ENCODE measurements around the gene DHCR24. TPM values are rescaled to one million over a fixed set of nuclear protein-coding genes. Genes with fewer than 3 reads are reported as not detected.

DHCR24 gene
- total and polyA plus RNA-seq, 2 of the 13 experiments (the other 11 are each of a cell fraction or from before 2014, with no cell fraction given) = 374 to 448 TPM

- peak; percentile 92 for TF ChIP-seq ZNF609 (CRISPR knock-in tag; IDR thresholded peaks at IDR 0.05; ENCODE audit: borderline replicate concordance)
- no peak for TF ChIP-seq ZNF577 (CRISPR knock-in tag; IDR thresholded peaks at IDR 0.05; ENCODE audit: borderline replicate concordance, low read depth)
- TF ChIP-seq ZBTB20 (CRISPR knock-in tag; IDR thresholded peaks at IDR 0.05; ENCODE audit: borderline replicate concordance, low read depth) = peak; percentile 56; the same call in 1 of the 2 replicates
- no peak for TF ChIP-seq TOE1 (CRISPR knock-in tag; IDR thresholded peaks at IDR 0.05)
- peak; percentile 48; the same call in 1 of the 2 replicates for TF ChIP-seq TBX3 (IDR thresholded peaks at IDR 0.05; ENCODE audit: borderline replicate concordance)
- TF ChIP-seq ZNF431 (CRISPR knock-in tag; IDR thresholded peaks at IDR 0.05; ENCODE audit: borderline replicate concordance, low read depth) = 0 out of 2 replicates have a peak, but pooled peaks have one; percentile 50
- TF ChIP-seq, protein P1, sequence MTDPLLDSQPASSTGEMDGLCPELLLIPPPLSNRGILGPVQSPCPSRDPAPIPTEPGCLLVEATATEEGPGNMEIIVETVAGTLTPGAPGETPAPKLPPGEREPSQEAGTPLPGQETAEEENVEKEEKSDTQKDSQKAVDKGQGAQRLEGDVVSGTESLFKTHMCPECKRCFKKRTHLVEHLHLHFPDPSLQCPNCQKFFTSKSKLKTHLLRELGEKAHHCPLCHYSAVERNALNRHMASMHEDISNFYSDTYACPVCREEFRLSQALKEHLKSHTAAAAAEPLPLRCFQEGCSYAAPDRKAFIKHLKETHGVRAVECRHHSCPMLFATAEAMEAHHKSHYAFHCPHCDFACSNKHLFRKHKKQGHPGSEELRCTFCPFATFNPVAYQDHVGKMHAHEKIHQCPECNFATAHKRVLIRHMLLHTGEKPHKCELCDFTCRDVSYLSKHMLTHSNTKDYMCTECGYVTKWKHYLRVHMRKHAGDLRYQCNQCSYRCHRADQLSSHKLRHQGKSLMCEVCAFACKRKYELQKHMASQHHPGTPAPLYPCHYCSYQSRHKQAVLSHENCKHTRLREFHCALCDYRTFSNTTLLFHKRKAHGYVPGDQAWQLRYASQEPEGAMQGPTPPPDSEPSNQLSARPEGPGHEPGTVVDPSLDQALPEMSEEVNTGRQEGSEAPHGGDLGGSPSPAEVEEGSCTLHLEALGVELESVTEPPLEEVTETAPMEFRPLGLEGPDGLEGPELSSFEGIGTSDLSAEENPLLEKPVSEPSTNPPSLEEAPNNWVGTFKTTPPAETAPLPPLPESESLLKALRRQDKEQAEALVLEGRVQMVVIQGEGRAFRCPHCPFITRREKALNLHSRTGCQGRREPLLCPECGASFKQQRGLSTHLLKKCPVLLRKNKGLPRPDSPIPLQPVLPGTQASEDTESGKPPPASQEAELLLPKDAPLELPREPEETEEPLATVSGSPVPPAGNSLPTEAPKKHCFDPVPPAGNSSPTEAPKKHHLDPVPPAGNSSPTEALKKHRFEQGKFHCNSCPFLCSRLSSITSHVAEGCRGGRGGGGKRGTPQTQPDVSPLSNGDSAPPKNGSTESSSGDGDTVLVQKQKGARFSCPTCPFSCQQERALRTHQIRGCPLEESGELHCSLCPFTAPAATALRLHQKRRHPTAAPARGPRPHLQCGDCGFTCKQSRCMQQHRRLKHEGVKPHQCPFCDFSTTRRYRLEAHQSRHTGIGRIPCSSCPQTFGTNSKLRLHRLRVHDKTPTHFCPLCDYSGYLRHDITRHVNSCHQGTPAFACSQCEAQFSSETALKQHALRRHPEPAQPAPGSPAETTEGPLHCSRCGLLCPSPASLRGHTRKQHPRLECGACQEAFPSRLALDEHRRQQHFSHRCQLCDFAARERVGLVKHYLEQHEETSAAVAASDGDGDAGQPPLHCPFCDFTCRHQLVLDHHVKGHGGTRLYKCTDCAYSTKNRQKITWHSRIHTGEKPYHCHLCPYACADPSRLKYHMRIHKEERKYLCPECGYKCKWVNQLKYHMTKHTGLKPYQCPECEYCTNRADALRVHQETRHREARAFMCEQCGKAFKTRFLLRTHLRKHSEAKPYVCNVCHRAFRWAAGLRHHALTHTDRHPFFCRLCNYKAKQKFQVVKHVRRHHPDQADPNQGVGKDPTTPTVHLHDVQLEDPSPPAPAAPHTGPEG (CRISPR knock-in tag; IDR thresholded peaks at IDR 0.05) = peak; percentile 72
- TF ChIP-seq MYPOP (CRISPR knock-in tag; IDR thresholded peaks at IDR 0.05) = 0 out of 2 replicates have a peak, but pooled peaks have one; percentile 10
- TF ChIP-seq FOXP1 (IDR thresholded peaks at IDR 0.05) = no peak
- TF ChIP-seq FOXP1 (CRISPR knock-in tag; IDR thresholded peaks at IDR 0.05) = peak; percentile 66
- peak in 1 of 2 experiments; percentile 44; a peak in 1 of 4 replicates for TF ChIP-seq NR2F1 (CRISPR knock-in tag; IDR thresholded peaks at IDR 0.05)
- peak; percentile 89 for TF ChIP-seq ZSCAN29 (CRISPR knock-in tag; conservative IDR thresholded peaks at IDR 0.05)
- TF ChIP-seq SPEN (CRISPR knock-in tag; IDR thresholded peaks at IDR 0.05; ENCODE audit: low read depth) = peak; percentile 51; the same call in 1 of the 2 replicates
- TF ChIP-seq ZNF761 (CRISPR knock-in tag; conservative IDR thresholded peaks at IDR 0.05) = peak; percentile 48; the same call in 1 of the 2 replicates
- peak; percentile 83 for TF ChIP-seq FOXO1 (CRISPR knock-in tag; IDR thresholded peaks at IDR 0.05)
- TF ChIP-seq CREM (IDR thresholded peaks at IDR 0.05) = peak; percentile 66; the same call in 1 of the 2 replicates
- no peak for TF ChIP-seq CREM (CRISPR knock-in tag; IDR thresholded peaks at IDR 0.05)
Observed at GRCh38 chr1:54867717-54868057, 19.3 kb downstream of the DHCR24 start (continued).

All from HepG2 (cell line).